HG02885 (cell line): ENCODE data around the gene COLEC12.

ENCODE experiments used
- ATAC-seq: cut with Tn5 transposase; IDR thresholded peaks from one replicate; pipeline ENCODE4 v1.9.1; 2021; ENCODE audit warnings: mild to moderate bottlenecking; ENCODE audit not compliant: unreplicated experiment, poor library complexity

Gene COLEC12

GRCh38 chr18:476251-476664 lies 24.2 kb downstream of the COLEC12 start:
- ATAC-seq: no peak

DNA sequence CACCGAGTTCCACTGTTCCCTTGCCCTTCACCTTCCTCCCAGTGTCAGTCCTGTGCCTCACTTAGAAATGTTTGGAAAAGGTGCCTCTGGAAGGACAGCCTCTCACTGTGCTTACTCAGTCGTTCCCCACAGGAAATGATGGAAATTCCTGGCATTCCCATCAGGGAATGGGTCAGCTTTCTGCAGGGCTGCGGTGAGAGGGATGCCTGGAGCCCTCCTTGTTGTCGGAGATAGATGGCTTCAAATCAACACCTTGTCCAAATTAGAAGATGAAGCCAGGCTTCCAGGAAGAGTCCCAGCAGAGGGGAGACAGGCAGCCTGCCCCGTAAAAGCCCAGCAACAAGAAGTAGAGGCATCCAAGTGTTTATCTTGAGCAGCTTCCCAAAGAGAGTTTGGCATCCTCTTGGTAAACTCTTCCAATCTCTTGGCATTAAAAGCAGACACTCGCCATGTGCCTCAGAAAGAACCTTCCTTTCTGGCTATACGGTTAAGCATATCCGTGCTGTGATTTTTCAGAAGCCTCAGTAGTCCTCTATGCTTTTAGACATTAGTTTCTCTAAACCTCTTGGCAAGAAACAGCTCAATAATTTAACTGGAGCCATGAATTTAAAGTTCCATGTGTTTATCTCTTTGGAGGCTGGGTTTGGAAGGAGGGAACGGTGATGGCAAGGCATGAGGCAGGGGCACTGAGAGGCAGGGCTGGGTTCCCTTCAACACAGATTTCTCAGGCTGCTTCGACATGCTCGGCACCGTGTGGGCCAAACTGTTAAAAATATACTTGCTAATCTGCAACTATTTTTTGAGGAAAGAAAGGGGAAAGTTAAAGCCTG lies 25.1 kb downstream of the COLEC12 start:
- no peak for ATAC-seq

GRCh38 chr18:474416-474815 lies 26.1 kb downstream of the COLEC12 start:
- ATAC-seq: no peak

- no peak for ATAC-seq
Measured at GRCh38 chr18:473802-474201, 26.7 kb downstream of the COLEC12 start.

GRCh38 chr18:471716-472115 lies 28.8 kb downstream of the COLEC12 start:
- ATAC-seq: no peak

GRCh38 chr18:470661-471501 lies 29.6 kb downstream of the COLEC12 start:
- no peak for ATAC-seq

- no peak for ATAC-seq
Measured at GRCh38 chr18:468955-469790, 31.3 kb downstream of the COLEC12 start.

- no peak for ATAC-seq
Measured at GRCh38 chr18:463827-464541, 36.5 kb downstream of the COLEC12 start.

GRCh38 chr18:463403-463802 lies 37.1 kb downstream of the COLEC12 start:
- ATAC-seq: no peak

- ATAC-seq: no peak
Measured at GRCh38 chr18:461762-462161, 38.7 kb downstream of the COLEC12 start.

DNA sequence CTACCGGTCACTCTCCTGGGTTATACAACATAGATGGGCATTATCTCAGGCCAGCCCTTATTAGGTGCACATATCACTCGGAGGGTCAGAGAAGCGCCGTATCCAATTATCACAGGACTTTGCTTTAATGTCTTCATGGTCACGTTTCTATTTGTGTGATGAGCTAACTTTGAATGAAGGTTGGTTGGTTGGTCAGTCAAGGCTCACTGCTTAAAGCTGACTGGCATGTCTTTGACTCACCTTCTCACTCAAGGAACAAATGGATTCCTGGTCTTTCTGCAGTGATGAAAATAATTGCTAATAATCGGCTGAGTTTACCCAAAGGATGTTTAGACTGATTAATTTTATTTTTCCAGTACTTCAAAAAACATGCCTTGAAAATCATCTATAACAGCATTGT lies 39.7 kb downstream of the COLEC12 start:
- no peak for ATAC-seq

DNA sequence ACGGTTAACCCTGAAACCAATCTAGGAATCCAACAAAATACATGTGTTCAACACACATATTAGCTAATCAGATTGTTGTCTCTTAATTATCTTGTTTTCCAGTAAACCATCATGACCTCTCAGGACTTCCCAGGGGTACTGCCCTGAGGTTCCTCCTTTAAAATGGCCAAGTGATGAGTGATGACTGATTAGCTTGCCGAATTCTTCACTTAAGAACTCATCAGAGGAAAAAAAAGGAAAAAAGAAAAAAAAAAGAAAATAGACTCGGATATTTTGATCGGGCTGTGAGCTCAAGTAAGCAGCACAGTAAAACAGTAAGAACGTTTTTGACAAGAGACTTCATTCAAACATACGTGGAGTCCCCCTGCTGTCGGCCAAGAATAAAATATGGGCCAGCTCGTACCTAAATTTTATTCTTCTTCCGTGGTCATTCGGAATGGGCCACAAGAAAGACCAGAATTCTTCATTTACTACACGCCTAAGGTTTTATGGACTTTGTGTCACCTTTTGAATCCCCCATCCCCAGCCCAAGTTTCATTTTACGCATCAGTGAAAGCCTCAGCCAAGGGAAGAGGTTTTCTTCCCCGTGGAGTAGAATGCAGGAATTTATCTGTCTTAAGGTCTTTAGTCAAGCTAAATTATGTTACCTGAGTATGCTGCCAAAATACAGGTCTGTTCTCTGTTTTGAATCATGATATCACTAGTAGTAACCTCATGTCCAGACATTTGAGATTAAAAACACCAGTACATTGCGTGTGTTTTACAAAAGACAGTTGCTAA lies 40.5 kb downstream of the COLEC12 start:
- no peak for ATAC-seq

DNA sequence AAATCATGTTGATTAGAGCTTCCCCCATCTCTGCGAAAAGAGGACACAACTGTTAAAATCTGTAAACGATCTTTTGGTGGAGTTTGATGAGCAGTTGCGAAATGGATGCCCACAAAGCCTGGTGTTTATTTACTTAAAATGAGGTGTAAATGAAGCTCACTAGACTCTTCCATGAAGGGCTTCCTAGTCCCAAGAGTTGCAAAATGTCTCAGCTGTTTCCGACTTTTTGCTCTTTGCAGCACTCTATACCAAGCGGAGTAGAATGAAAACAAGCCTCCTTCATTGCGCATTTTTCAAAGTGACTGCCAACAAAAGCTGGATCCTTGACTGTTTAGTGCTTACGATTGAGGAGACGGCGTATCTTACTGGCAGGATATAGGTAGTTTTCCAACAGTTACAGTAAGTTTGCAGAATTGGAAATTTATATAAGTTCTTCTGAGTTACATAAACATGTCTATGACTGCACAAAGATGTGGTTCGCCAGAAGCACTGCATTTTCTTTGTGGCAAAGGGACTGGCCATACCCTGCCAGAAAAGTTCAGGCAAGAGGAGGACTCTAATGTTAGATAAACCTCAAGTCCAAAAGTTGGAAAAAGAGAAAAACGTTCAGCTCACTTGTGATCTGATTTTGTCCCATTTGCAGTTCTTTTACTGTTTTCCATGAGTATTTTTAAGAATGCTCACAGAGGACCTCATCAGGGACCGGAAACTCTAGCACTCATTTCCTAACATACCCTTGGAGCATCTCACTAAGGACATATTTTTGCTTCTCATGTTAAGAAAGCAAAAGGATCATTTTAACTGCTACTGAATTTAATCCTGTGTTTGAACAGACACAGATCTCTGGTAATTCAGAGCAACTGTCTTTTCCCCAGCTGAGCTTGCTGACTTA lies 42.7 kb downstream of the COLEC12 start:
- no peak for ATAC-seq

DNA sequence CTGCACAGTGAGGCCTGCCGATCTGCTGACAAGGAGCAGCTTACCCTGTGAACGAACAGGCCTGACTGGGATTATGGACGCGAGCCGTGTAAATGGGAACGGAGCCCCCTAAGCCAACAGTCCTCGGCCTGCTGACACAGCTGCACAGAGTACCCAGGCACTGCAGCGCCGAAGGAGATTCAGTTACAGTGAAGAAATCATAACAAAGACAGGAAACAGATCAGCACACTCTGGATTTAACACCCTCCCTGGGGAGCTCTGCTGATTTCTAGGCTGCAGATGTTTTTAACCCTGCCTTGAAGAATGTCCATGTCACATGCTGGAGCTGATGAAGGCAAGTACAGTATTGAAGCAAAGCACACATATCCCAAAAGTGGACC lies 43.4 kb downstream of the COLEC12 start:
- ATAC-seq: no peak

DNA sequence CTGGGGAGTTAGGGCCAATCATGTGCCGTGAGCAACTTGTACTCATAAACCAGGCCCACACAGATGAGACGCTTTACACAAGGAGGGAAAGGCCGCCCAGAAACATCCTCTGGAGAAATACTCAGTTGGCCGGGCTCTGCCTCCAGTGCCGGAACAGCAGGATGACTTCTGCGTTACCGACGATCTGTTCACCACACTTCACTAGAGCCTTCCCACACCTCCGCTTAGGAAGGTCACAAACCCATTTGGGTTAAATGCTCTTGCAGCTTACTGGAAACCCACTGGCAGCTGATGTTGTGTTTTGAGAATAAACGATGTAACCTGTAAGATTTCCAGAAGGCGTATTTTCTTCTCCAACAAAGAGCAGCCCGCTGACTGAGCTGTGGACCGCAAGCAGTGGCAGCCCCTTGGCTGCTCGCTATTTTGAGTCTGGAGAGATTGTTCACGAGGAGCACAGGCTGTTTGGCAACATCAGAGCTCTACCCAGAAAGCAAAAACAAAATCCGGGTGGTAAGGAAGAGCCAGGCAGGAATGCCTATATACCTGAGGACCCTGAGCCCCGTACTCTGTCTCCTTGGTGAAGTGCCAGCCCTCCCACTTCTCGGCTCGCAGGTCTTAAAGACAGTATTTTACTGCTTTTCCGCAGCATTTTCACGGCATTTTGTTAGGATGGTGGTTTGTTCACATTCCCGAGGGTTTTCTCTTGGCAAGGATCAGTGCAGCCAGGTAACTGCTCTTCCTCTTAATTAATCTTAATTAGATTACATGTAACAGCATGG lies 44.0 kb downstream of the COLEC12 start:
- no peak for ATAC-seq

DNA sequence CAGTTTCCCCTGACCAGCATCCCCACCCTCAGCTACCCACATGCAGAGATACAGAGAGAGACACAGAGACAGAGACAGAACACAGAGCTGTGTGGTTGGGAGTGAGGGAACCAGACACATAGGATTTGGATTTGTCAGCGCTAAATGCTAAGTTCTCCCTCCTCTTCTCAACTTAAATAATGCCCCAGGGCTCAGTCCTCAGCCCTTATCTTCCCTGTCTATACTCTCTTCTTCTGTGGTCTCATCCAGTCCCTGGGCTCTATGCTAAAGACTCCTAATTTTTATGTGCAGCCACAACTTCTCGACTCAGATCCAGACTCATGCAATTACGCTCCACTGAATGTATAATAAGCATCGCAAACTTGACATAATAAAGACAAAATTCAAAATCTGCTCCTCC lies 47.1 kb downstream of the COLEC12 start:
- ATAC-seq: no peak

DNA sequence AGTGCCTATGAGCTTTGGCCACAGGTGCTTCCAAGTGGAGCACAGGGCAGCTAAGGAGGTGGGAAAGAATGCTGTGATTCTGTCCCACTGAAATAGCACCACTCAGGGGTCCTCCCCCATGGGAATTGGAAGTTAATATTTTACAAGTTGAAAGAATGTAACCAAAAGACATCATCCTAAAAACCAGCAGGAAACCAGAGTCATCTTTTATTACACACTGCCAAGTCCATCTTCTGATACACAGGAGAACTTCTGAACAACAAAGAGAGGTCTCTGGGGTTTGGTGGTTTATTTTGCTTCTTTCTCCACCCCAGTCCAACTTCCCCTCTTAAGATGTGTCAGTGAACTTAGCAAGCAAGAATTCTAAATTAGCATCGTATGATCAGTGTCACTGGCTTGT lies 47.7 kb downstream of the COLEC12 start:
- ATAC-seq: no peak

DNA sequence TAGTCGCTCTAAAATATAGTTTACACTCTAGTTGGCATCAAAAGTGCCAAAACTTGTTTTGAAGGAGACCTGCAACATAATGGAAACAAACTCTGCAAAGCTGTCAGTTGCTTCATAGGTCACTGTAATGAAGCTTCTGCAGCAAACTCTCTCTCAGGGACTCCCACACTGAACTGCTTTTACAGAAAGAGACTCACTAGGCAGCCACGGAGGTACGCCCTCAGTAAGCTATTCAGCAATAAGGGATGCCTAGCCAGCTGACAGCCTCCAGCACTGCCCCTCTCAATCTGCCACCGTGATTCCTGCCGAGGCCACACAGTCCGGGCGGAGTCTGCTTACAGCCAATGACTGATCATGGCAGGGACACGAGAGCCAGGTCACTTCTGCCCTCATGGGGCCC lies 51.1 kb downstream of the COLEC12 start:
- ATAC-seq: no peak
